GM12874 (cell line): ENCODE measurements around the gene CFAP65.

ENCODE experiments used
- CTCF ChIP-seq: IDR thresholded peaks from 2 replicates; pipeline ENCODE4 v1.5.1; 2011; ENCODE audit warnings: low read depth, mild to moderate bottlenecking, control low read depth, low read length, moderate library complexity; ENCODE audit not compliant: insufficient read depth

The CFAP65 gene

GRCh38 chr2:218970894-218971293 is 70.4 kb downstream of the CFAP65 start:
- no peak for TF ChIP-seq CTCF

GRCh38 chr2:218964041-218964771 is 77.1 kb downstream of the CFAP65 start:
- no peak for TF ChIP-seq CTCF

- no peak for TF ChIP-seq CTCF
Measured at GRCh38 chr2:218963601-218964000, 77.7 kb downstream of the CFAP65 start.

- no peak for TF ChIP-seq CTCF
Measured at GRCh38 chr2:218962859-218963492, 78.3 kb downstream of the CFAP65 start.

- TF ChIP-seq CTCF = no peak
Measured at GRCh38 chr2:218961651-218962570, 79.4 kb downstream of the CFAP65 start.

GRCh38 chr2:218961229-218961628 is 80.1 kb downstream of the CFAP65 start:
- TF ChIP-seq CTCF = no peak
